GM21360 (cell line): ENCODE measurements around the gene FBF1.

Source experiments
- ATAC-seq: cut with Tn5 transposase; IDR thresholded peaks from one replicate; pipeline ENCODE4 v1.9.1; 2021; ENCODE audit warnings: mild to moderate bottlenecking, moderate library complexity; ENCODE audit not compliant: unreplicated experiment

Gene FBF1

DNA sequence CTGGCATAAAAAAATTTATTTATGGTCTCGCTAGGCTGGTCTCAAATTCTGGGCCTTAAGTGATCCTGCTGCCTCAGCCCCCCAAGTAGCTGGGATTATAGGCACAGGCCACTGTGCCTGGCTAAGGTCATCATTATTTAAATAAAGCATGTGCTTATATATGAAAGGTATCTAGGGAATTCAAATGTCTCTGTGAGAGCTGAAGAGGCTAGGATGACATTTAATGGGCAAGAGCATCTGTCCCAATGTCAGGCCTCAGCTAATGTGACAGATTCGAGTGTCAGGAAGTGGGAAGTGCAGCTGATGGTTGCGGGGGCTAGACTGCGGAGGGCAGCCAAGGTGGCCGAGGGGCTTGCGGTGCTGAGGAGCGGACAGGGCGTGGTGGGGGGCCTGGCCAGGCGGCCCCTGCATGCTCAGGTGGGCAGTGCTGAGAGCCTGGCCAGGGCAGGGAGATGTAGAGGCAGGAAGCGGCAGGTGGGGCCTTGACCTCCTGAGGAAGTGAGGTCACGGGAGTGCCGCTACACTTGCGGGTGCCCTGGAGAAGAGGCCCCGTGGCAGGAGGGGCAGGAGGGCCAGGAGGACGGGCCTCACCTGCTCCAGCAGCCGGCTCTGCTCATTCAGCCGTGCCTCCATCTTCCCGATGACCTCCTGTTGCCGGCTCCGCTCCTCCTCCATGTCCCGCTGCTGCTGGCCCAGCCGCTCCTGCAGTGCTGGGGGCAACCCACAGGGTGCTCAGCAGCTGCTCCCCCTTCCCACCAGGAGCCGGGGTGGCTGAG is 23.5 kb downstream of the FBF1 start:
- no peak for ATAC-seq

DNA sequence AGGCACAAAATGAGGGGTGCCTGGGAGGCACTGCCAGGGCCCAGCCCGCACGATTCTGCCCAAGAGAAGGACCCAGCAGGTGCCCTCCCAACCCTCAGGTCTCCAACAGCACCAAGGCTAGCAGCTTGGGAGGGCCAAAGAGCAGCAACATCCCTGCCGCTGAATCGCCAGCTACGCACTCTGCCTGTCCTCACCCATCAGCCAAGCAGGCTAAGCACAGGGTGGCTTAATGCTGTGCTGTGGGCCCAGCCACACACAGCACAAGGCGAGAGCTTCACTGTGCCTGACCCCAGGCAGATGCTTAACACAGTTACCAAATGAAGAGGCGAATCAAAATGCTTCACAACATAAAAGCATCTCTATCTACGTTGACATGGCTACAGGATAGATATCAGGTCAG is 25.6 kb downstream of the FBF1 start:
- no peak for ATAC-seq

DNA sequence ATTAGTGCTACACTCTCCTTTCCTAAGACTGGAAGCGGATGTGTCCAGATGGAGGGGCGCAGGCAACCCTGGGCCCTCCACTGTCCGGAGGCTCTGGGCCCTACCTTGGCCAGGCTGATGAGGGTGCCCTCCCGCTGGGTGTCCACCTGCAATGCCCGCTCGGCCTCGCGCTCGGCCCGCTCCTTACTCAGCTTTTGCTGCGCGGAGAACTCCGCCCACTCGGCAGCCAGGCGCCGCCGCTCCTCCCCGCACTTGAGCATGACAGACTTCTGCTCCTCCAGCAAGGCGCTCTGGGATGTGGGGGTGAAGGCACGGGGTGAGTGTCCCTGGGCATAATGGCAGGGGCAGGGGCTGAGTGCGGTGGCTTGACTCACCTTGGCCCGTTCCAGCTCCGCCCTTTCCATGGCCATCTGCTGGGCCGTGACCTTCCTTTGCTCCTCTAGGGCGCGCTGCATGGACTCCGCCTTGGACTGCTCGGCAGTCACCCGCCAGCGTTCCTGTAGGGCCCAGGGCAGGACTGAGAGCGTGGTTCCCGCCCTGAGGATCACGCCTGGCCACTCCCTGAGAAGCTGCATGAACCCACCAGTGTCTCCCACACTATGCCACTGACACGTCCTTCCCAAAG is 26.1 kb downstream of the FBF1 start:
- no peak for ATAC-seq

DNA sequence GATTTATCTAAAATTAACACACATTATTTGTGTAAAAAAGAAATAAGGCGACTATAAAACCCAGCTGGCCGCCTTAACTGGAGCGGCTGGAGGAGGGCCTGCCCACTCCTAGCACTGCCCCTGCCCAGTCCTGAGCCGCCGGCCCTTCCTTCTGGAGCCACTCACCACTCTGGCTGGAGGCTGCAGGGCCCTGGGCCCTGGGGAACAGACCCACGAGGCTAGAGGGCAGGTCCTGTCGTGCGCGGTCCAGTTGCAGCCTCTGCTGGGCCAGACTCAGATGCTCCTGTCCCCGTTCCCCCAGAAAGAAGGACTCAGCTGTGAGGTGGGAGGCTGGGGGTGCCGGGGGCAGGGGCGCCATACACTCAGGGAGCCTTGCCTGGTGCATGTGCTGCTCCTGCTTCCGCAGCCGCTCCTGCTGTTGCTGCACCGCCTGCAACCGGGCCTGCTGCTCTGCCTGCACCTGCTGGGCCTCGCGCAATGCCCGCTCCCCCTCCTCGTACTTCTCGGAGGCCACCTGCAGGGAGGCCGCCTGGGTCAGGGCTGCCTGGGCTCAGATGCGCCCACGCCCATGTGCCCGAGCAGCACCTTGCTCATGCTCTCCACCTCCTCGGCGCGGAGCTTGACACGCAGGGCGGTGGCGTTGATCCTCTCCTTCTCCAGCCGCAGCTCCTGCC is 27.2 kb downstream of the FBF1 start:
- no peak for ATAC-seq

DNA sequence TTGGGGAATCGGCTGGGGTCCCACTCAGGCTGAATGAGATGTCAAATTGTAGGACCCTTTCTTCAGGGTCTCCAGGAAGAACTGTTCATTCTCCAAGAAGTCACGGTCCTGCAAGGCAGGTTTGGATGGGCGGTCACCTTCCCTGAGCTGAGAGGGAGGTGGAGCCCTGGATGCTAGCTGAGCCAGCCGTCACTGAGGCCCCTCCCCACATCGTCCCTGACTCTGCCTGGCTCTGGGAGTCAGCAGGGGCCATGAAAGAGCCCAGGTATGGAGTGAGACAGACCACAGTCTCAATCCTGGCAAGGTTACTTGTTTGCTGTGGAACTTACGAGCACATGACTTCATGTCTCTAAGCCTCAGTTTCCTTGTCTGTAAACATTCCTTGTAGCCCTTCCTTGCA is 30.1 kb downstream of the FBF1 start:
- ATAC-seq: no peak

DNA sequence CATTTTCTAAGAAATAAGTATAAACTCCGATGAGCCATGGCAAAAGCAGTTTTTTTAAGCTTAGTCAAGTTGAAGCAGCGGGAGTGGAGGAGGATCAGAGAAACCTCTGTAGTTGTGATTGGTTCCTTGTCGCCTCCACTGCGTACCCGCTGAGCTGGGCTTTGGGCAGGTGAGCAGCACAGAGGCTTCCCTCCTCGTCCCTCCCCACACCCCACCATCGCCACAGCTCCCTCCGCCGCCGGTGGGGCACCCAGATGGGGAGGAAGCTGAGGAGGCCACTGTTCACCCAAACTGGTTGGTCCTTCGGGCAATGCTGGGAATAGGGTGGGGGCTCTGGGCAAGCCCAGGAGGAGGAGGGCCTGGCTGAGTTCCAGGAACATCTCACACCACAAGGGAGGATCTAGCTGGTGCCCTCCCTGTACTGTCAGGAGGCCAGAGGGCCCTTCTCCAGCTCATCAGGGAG is 31.0 kb downstream of the FBF1 start:
- no peak for ATAC-seq

DNA sequence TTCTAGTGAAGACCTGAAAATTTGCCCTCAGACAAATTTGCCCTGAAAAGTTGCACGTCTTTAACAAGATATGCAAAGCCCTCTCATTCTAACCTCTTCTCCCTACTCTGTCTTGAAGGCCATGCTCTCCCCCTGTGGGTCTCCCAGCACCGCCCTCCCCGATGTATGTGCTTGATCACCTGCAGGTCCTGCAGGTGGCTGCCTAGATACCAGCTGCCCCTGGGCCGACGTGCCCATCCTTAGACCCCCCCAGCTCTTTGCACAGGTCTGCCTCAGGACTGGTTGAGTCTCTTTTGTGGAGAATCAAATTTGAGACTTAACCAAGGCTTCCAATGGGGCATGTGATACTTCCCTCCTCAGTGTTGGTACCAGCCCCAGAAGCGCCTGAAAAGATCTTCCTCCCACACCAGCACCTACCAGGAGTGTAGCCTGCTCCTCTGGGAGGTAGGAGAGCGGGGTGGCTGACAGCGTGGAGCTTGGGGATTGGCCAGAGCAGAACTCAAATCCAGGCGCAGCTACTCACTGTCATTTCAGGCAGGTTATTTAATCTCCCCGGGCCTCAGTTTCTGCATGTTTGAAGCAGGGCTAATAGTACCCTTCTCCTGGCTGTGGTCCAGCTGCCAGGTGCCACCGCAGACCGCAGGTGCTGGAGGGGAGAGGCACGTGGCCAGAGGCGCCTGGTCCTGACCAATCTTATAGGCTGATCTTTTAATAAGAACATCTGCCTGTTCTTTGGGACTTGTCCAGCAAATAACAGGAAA is 31.6 kb downstream of the FBF1 start:
- no peak for ATAC-seq

DNA sequence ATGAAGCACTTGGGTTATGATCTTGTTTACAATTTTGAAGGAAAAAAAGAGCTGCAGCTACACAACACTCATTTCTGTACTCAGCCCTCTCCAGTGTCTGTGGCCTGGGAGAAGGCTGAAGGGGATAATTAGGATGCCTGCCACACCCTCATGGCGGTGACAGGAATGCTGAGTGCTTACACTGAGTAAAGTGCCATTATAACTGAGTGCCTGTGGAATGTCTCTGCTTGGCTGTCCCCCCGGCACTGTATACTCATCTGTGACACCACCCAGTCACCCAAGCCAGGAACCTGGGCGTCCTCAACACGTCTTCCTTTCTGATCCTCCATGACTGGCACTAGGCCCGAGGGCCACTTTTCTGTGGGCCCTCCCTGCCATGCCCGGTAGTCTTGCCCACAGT is 32.6 kb downstream of the FBF1 start:
- no peak for ATAC-seq

DNA sequence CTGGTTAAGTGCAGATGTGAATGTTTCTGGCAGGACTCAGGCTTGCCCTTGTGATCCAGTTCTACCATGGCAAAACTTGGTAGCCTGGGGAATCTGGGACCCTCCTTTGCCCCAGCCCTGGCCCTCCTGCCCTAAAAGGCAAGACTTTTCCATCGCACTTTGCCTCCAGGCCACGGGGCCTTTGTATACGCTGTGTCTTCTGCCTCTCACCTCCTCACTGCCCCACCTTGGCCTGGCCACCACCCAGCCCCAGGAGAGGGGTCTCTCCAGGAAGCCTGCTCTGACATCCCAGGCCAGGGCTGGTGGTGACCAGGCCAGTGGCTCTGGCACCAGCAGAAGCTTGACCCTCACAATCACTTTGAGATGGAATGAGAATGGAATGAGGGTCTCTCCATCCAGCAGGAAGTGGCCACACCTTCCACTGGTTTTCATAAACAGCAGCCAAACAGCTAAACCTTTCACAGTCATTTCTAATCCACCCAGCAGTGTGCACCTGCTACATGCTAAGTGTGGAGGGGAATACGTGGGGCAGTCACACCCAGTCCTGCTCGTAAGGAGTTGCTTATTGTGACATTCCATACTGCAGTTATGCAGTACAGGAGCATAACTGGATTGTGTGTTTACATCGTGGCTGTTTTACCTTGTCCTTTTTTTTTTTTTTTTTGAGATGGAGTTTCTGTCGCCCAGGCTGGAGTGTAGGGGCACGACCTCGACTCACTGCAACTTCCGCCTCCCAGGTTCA is 34.5 kb downstream of the FBF1 start:
- no peak for ATAC-seq

DNA sequence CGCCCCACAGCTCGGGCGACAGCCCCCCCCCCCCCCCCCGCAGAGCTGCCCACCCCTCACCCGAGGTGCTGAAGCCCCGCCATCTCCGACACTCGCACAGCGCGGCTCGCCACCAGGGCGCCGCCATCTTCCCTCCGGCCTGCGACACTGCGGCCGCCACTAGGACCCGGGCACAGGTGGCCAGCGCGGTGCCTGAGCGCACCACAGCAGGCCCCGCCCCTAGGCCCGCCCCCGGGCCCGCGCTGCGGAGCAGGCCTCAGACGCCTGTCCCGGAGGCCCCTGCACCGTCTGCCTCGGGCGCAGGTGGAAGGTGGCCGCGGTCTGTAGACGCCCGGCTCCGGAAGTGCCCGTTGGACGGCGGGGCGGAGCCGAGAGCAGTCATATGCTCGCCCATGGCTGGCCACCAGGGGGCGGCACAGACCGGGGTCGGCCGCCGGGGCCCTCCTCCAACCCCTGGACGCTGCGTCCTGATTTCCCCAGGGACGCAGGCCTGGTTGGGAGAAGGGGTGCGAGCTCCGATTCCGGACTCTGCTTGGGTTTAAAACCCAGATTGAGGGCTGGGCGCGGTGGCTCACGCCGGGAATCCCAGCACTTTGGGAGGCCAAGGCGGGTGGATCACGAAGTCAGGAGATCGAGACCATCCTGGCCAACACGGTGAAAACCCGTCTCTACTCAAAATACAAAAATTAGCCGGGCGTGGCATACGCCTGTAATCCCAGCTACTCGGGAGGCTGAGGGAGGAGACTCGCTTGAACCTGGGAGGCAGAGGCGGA is 35.9 kb downstream of the FBF1 start, which contains the start of gene MRPL38:
Gene MRPL38, minus strand, starts transcription at position 136 of the 773 bp plus-strand sequence. Its CDS starts 9 bp downstream, at position 127.
- peak; percentile 92 for ATAC-seq

DNA sequence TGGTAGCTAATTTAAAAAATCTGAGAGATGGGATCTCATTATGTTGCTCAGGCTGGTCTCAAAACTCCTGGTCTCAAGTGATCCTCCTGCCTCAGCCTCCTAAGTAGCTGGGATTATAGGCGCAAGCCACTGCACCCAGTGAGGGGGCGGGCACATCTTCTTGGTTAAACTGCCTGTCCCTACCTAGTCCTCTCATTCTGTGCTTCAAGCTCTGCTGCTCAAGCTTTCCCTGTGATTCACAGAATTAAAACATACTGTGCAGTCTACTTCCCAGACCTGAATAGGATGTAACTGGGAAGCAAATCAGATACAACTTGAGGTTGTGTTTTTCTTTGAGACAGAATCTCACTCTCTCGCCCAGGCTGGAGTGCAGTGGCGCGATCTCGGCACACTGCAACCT is 38.4 kb downstream of the FBF1 start:
- ATAC-seq: no peak

DNA sequence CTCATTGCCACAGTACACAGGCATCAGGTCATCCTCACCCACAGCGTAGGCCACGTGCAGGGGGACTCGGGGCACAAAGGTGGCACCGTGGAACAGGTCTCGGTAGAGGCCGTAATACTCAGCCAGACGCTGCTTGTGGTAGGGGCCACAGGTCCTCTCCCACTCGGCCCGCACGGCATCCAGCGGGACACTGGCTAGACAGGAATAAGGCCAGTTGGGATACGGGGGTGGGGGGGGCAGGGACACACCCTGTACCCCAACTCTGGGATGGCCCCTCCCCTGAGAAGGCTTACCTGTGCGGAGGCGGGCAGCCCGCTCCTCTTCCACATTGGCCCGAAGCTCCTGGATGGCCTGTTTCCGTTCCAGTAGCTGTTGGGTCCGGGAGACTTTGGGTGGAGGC is 39.1 kb downstream of the FBF1 start:
- no peak for ATAC-seq

DNA sequence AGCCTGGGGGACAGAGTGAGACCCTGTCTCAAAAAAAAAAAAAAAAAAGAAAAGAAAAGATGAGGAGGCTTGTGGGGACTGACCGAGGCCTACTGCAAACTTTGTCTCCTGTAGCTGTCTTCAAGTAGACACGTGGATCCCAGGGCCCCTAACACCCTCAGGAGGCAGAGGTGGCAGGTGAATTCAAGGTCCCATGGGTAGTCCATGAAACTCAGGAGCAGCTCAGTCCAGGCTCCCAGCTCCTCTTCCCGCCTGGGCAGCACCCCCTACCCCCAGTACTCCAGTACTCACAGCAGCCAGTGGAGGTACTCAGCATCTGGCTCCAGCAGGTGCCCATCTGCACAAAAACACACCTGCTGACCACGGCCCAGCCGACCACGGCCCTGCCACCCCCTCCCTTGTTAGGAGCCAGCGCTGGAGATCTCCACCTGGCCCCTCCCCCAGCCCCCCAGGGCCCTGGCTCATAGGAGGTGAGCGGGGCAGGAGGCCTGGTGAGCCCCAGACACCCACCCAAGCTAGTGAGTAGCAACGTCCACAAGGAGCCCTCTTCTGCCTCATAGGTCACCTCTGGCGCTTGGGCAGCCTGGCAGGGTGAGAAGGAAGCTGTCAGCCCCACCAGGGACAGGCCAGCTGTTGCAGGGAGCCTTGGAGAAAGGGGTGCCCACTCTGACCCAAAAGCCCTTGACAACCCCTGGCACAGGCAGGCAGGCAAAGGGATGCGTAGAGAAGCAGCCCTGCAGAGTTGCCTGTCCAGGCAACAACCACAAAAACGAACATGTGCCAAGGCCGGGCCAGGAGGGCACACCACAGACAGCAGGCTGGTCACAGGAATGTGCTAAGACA is 39.9 kb downstream of the FBF1 start:
- no peak for ATAC-seq

DNA sequence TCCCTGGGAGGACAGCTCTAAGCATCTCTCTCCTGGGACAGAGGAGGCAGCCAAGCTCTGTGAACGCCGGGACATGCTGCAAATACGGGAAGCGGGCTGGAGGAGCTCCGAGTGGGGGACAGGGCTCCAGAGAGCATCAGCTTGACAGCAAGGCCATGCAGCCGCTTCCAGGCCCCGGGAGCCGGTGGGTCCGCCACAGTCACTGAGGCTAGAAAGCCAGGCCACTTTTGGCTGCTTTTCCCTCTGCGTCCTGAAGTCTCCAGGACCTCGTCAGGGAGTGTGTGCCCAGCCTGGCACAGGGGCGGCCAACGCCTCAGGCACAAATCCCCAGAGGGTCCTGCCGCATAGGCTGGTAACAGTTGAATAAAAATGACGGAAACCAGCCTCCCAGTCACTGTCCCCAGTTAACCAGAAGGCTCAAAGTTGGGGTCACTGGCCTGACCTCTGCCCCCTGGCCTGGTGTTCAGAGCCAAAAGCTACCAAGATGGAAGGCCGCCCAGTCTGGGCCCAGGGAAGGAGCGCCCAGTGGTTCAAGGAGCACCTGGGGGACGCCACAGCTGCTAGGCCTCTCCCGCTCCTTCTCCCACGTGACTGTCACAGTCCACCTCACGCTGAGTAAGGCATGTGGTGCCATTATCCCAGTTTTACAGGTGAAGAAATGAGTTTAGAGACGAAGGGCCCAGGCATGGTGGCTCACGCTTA is 40.9 kb downstream of the FBF1 start:
- ATAC-seq: no peak

DNA sequence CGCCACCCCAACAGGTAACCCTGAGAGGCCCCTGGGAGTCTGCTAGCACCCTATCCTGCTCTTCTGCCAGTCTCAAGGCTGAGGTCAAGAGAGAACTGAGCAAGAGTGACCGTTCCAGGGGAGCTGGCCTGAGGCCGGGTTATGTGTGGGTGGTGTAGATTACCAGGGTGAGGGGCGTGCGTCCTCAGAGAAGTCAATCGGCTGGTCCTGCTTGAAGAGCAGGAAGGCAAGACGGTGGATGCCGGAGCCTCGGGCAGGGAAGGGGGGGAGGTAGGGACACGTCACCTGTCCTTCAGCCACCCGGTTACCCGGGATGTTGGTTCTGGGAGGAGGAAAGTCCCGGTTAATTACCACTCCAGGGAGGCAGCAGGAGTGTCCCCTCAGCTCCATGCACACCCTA is 41.5 kb downstream of the FBF1 start:
- ATAC-seq: no peak

DNA sequence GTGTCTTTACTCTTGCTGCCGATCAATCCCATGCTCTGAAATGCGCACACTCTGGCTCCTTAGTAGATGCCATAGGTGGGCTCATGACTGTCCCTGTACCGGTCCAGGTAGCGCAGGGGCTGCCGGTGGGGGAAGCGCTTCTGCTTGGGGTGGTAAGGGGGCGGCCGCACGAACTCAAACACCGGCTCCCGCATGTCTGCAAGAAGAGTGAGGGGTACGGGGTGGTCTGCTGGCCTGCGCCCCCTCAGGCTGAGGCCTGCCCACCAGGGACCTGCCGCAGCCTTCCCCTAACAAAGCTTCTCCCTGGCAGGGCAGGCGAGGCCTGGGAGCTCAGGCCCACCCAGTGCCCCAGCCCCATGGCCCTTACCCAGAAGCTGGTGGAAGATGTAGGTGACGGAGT is 42.1 kb downstream of the FBF1 start:
- ATAC-seq: no peak

DNA sequence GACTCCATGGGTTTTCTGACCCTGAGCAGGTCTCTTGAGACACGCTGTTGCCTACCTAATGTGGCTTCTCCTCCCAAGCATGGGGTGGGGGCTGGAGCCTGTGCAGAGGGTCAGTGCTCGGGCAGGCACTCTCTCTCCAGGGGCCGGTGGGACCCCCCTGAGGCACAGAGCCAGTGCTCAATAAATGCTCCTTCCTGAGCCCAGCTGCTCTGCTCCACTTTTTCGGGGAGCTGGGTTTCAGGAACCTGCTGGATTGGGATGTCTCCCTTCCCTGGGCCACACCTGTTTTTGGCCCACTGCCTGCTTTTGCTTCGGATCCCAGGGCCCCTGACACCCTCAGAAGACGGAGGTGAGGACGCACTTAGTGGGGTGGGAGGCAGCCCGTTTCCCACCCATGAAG is 42.8 kb downstream of the FBF1 start:
- no peak for ATAC-seq
